Measurements from ENCODE around the gene NLRC5.
"Not testable (repeated sequence)": the region's sequence is repeated elsewhere in the genome, so short reads cannot be mapped to it uniquely, and the experiment has no call there.

NLRC5 gene

GRCh38 chr16:57042157-57043111 lies 53.1 kb downstream of the NLRC5 start:
- peak; percentile 54 for DNase-seq (ENCODE audit: low read depth, low spot score)
- H3K27ac ChIP-seq: no peak overlapping the region

GRCh38 chr16:57043248-57043647 lies 53.9 kb downstream of the NLRC5 start:
- DNase-seq (ENCODE audit: low read depth, low spot score): no peak
- no peak overlapping the region for H3K27ac ChIP-seq

GRCh38 chr16:57044931-57045693 lies 55.8 kb downstream of the NLRC5 start:
- DNase-seq (ENCODE audit: low read depth, low spot score): no peak
- no peak overlapping the region for H3K27ac ChIP-seq

GRCh38 chr16:57045694-57046381 lies 56.5 kb downstream of the NLRC5 start:
- H3K27ac ChIP-seq: no peak overlapping the region
- no peak for DNase-seq (ENCODE audit: low read depth, low spot score)

- DNase-seq (ENCODE audit: low read depth, low spot score): no peak
Observed at GRCh38 chr16:57048095-57048494, 58.7 kb downstream of the NLRC5 start.

GRCh38 chr16:57049678-57050077 lies 60.3 kb downstream of the NLRC5 start:
- DNase-seq (ENCODE audit: low read depth, low spot score): no peak
- no peak overlapping the region for H3K27ac ChIP-seq

More at GRCh38 chr16:57048095-57048494, 58.7 kb downstream of the NLRC5 start:
- no peak overlapping the region for H3K27ac ChIP-seq

- no peak for DNase-seq (ENCODE audit: low read depth, low spot score)
- H3K27ac ChIP-seq: no peak overlapping the region
Observed at GRCh38 chr16:57051696-57052228, 62.4 kb downstream of the NLRC5 start.

- DNase-seq (ENCODE audit: low read depth, low spot score): no peak
- H3K27ac ChIP-seq: no peak overlapping the region
Observed at GRCh38 chr16:57053206-57053605, 63.8 kb downstream of the NLRC5 start.

- H3K27ac ChIP-seq: no peak overlapping the region
- DNase-seq (ENCODE audit: low read depth, low spot score): no peak
Observed at GRCh38 chr16:57054338-57054737, 65.0 kb downstream of the NLRC5 start.

- no peak overlapping the region for H3K27ac ChIP-seq
- DNase-seq (ENCODE audit: low read depth, low spot score): no peak
Observed at GRCh38 chr16:57054771-57055170, 65.4 kb downstream of the NLRC5 start.

GRCh38 chr16:57055671-57056070 lies 66.3 kb downstream of the NLRC5 start:
- DNase-seq (ENCODE audit: low read depth, low spot score): no peak

GRCh38 chr16:57058291-57058861 lies 69.0 kb downstream of the NLRC5 start:
- H3K27ac ChIP-seq: no peak overlapping the region
- no peak for DNase-seq (ENCODE audit: low read depth, low spot score)

More at GRCh38 chr16:57055671-57056070, 66.3 kb downstream of the NLRC5 start:
- H3K27ac ChIP-seq: no peak overlapping the region

GRCh38 chr16:57060323-57061083 lies 71.1 kb downstream of the NLRC5 start:
- no peak for DNase-seq (ENCODE audit: low read depth, low spot score)
- H3K27ac ChIP-seq: peak overlapping the region; percentile 15

GRCh38 chr16:57061084-57061905 lies 71.9 kb downstream of the NLRC5 start:
- peak overlapping the region; percentile 15 for H3K27ac ChIP-seq
- DNase-seq (ENCODE audit: low read depth, low spot score): peak; percentile 16

- no peak for DNase-seq (ENCODE audit: low read depth, low spot score)
- H3K27ac ChIP-seq: no peak overlapping the region
Observed at GRCh38 chr16:57062329-57062728, 73.0 kb downstream of the NLRC5 start.

GRCh38 chr16:57063189-57063588 lies 73.8 kb downstream of the NLRC5 start:
- not testable (repeated sequence) for H3K27ac ChIP-seq; DNase-seq (ENCODE audit: low read depth, low spot score)

GRCh38 chr16:57064995-57065394 lies 75.6 kb downstream of the NLRC5 start:
- DNase-seq (ENCODE audit: low read depth, low spot score): no peak

GRCh38 chr16:57066625-57067024 lies 77.3 kb downstream of the NLRC5 start:
- no peak overlapping the region for H3K27ac ChIP-seq
- DNase-seq (ENCODE audit: low read depth, low spot score): no peak

More at GRCh38 chr16:57064995-57065394, 75.6 kb downstream of the NLRC5 start:
- no peak overlapping the region for H3K27ac ChIP-seq
